ENCODE measurements around the gene FOSL1.

- TF ChIP-seq CTCF (IDR thresholded peaks at IDR 0.05; ENCODE audit: insufficient read depth, low read length, poor library complexity, severe bottlenecking) (no peak), EZH2phosphoT487 (conservative IDR thresholded peaks at IDR 0.05; ENCODE audit: low read length) (no peak)
These were observed 35.3 kb downstream of the FOSL1 start for GRCh38 chr11:65864706-65865471.
